IMR-90 (cell line): ENCODE data around the gene CD300C.
"Not testable (repeated sequence)": the region's sequence is repeated elsewhere in the genome, so short reads cannot be mapped to it uniquely, and the experiment has no call there.

Experiments used
- BHLHE40 ChIP-seq: fragments of 150-350 bp; IDR thresholded peaks from 2 replicates; pipeline ENCODE4 v1.6.1; 2016; ENCODE audit warnings: mild to moderate bottlenecking, low read depth, low read length
- CEBPB ChIP-seq: IDR thresholded peaks from 2 replicates; pipeline ENCODE4 v1.6.1; 2012; ENCODE audit warnings: low read depth, low read length, improper control_type of control experiment
- CHD1 ChIP-seq: IDR thresholded peaks from 2 replicates; pipeline ENCODE4 v1.6.1; 2012; ENCODE audit warnings: low read depth, low read length, improper control_type of control experiment
- FOS ChIP-seq: fragments of 150-350 bp; IDR thresholded peaks from 2 replicates; pipeline ENCODE4 v1.6.1; 2016; ENCODE audit warnings: low read depth, low read length
- MAFK ChIP-seq: IDR thresholded peaks from 2 replicates; pipeline ENCODE4 v1.6.1; 2012; ENCODE audit warnings: low read depth, low read length, improper control_type of control experiment
- MAZ ChIP-seq: IDR thresholded peaks from 2 replicates; pipeline ENCODE4 v1.6.1; 2012; ENCODE audit warnings: low read depth, mild to moderate bottlenecking, low read length, improper control_type of control experiment, moderate library complexity, borderline replicate concordance
- MXI1 ChIP-seq: IDR thresholded peaks from 2 replicates; pipeline ENCODE4 v1.6.1; 2012; ENCODE audit warnings: low read depth, mild to moderate bottlenecking, low read length, moderate library complexity, borderline replicate concordance
- POLR2A ChIP-seq: IDR thresholded peaks from 2 replicates; pipeline ENCODE4 v1.6.1; 2012; ENCODE audit warnings: mild to moderate bottlenecking, low read depth, low read length
- RAD21 ChIP-seq: IDR thresholded peaks from 2 replicates; pipeline ENCODE4 v1.6.1; 2012; ENCODE audit warnings: low read length, improper control_type of control experiment
- RFX5 ChIP-seq: IDR thresholded peaks from 2 replicates; pipeline ENCODE4 v1.8.0; 2012; ENCODE audit warnings: low read depth, mild to moderate bottlenecking, low read length, moderate library complexity
- SMC3 ChIP-seq: fragments of 150-350 bp; IDR thresholded peaks from 2 replicates; pipeline ENCODE4 v1.6.1; 2016; ENCODE audit warnings: low read depth, mild to moderate bottlenecking, antibody characterized with exemption, low read length, moderate library complexity
- TF ChIP-seq, protein P1 (sequence below): conservative IDR thresholded peaks from 2 replicates; pipeline ENCODE4 v1.5.1; 2012; ENCODE audit warnings: mild to moderate bottlenecking, low read depth, low read length, improper control_type of control experiment
- TF ChIP-seq, protein P2 (sequence below): fragments of 150-350 bp; IDR thresholded peaks from 2 replicates; pipeline ENCODE4 v1.6.1; 2017; ENCODE audit warnings: mild to moderate bottlenecking, antibody characterized with exemption, low read length, low read depth
- TF ChIP-seq, protein P3 (sequence below): fragments of 150-350 bp; IDR thresholded peaks from 2 replicates; pipeline ENCODE4 v1.6.1; 2016; ENCODE audit warnings: low read depth, mild to moderate bottlenecking, low read length, moderate library complexity, borderline replicate concordance

DNA sequence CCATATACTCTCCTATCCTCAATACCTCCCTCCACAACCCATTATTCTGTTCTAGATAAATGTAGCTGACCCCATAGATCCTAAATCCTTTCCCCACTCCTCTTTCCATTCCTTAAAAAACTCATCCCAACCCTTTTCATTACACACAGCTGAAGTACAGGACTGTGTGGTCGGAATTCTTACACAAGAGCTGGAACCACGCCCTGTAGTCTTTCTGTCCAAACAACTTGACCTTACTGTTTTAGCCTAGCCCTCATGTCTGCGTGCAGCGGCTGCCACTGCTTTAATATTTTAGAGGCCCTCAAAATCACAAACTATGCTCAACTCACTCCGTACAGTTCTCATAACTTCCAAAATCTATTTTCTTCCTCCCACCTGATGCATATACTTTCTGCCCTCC is 42.0 kb downstream of the CD300C start:
- TF ChIP-seq MAZ, POLR2A, RFX5, RAD21, SMC3, MXI1, BHLHE40, CEBPB, MAFK, FOS, CHD1: not testable (repeated sequence)
- TF ChIP-seq, protein P1, sequence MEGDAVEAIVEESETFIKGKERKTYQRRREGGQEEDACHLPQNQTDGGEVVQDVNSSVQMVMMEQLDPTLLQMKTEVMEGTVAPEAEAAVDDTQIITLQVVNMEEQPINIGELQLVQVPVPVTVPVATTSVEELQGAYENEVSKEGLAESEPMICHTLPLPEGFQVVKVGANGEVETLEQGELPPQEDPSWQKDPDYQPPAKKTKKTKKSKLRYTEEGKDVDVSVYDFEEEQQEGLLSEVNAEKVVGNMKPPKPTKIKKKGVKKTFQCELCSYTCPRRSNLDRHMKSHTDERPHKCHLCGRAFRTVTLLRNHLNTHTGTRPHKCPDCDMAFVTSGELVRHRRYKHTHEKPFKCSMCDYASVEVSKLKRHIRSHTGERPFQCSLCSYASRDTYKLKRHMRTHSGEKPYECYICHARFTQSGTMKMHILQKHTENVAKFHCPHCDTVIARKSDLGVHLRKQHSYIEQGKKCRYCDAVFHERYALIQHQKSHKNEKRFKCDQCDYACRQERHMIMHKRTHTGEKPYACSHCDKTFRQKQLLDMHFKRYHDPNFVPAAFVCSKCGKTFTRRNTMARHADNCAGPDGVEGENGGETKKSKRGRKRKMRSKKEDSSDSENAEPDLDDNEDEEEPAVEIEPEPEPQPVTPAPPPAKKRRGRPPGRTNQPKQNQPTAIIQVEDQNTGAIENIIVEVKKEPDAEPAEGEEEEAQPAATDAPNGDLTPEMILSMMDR = not testable (repeated sequence)
- TF ChIP-seq, protein P2, sequence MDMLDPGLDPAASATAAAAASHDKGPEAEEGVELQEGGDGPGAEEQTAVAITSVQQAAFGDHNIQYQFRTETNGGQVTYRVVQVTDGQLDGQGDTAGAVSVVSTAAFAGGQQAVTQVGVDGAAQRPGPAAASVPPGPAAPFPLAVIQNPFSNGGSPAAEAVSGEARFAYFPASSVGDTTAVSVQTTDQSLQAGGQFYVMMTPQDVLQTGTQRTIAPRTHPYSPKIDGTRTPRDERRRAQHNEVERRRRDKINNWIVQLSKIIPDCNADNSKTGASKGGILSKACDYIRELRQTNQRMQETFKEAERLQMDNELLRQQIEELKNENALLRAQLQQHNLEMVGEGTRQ = not testable (repeated sequence)
- TF ChIP-seq, protein P3, sequence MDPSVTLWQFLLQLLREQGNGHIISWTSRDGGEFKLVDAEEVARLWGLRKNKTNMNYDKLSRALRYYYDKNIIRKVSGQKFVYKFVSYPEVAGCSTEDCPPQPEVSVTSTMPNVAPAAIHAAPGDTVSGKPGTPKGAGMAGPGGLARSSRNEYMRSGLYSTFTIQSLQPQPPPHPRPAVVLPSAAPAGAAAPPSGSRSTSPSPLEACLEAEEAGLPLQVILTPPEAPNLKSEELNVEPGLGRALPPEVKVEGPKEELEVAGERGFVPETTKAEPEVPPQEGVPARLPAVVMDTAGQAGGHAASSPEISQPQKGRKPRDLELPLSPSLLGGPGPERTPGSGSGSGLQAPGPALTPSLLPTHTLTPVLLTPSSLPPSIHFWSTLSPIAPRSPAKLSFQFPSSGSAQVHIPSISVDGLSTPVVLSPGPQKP = not testable (repeated sequence)
